NCI-H2081 (cell line): Measurements from ENCODE around the gene NR6A1.
"Not testable (repeated sequence)": the region's sequence is repeated elsewhere in the genome, so short reads cannot be mapped to it uniquely, and the experiment has no call there.

Experiments used
- DNase-seq, 2 experiments: peaks; one replicate each; lab custom pipeline; 2025; lab: John Stamatoyannopoulos, UW

The NR6A1 gene

DNA sequence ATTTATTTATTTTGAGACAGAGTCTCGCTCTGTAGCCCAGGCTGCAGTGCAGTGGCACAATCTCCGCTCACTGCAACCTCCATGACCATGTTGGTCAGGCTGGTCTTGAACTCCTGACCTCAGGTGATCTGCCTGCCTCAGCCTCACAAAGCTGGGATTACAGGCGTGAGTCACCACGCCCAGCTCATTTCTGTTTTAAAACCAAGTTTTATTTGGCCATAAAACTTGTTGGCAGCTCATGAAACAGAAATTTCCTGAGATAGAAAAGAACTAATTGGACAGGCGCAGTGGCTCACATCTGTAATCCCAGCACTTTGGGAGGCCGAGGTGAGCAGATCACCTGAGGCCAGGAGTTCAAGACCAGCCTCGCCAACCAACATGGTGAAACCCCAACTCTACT lies 155.3 kb downstream of the NR6A1 start:
- DNase-seq: not testable (repeated sequence)

DNA sequence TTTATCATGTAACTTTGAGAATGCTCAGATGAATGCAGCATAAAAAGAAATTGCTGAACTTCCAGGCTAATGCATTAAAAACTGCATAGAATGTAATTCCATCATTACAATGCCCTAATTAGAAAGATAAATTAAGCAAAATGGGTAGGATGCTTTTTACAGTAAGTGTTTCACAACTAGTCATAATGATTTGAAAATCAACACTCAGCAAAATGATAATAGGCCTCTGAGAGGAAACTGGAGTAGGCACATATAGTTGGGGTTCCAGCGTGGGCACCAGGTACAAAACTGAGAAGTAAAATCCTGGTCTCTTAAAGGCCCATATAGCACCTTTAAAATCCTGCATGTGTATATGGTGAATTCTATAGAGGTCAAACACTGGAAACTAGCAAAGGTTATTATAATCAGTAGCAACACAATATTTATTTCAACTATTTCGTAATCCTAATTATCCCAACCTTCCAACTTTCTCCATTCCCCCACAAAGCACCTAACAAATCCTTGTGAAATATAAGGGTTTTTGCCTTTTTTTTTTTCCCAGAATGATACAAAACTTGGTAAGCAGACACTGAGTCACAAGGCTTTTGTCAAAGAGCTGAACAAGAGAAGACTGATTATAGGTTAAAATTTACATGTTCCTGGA lies 155.9 kb downstream of the NR6A1 start:
- DNase-seq: no peak

DNA sequence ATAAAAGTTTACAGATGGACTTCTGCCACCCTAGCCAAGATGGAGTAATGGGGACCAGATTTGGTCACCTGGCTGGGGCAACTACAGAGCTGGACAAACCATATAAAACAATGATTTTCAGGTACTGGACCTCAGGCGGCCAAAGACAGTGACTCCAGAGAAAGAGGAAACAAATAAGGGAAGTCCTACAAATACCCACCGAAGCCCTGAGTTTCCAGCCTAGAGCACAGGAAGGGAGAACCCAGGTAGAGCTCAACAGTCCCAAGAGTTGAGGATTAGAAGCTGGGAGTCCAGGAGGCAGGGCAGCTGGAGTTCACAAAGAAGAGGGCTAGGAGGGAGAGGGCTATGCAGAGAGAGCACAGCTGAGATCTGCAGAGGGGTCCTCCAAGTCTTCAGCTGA lies 157.3 kb downstream of the NR6A1 start:
- no peak for DNase-seq

DNA sequence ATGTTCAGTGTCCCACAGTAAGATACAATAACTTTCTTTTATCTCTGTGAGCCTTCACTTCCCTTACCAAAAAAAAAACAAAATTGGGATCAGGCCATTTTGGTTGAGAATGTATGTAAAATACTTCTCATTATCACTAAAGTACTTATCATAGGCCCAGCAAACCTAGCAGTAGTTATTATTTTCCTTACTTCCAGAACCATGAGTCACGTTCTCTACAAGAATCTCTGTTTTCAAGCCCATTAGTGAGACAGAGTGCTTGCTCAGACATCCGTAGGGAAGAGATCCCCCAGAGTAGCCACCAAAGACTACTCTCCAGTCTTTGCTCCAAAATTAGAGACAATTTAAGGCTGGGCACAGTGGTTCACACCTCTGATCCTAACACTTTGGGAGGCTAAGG lies 160.0 kb downstream of the NR6A1 start:
- no peak for DNase-seq

GRCh38 chr9:124606027-124606426 lies 165.1 kb downstream of the NR6A1 start:
- no peak for DNase-seq

DNA sequence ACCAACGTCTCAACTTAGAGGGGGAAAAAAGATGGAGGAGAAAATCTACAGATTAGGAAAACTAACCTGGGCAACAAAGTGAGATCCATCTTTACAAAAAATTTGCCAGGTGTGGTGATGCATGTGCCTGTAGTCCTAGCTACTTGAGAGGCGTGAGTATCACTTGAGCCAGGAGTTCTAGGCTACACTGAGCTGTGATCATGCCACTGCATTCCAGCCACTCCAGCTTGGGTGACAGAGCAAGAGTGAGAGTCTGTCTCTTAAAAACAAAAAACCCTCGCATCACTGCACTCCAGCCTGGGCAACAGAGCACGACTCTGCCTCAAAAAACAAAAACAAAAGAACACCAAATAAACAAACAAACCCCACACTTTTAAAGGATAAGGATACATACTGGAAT lies 165.9 kb downstream of the NR6A1 start:
- DNase-seq: no peak

GRCh38 chr9:124602632-124603031 lies 168.5 kb downstream of the NR6A1 start:
- no peak for DNase-seq

DNA sequence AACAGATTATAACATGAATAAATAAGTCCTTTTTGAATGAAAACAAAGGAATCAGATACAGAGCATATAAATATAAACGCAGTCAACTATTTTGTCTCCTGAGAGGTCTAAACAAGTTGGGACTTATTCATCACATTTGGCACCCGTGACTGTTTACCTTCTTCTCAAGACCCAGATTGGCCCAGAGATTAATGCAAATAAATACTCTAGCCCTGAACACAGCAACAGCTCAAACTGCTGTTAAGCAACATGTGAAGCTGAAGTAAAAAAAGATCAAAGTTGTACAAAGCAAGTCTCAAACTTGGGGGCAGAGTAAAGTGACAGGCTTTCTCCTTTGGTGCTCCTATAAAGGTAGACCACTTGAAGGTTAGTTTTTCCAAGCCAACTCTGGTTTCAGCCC lies 168.9 kb downstream of the NR6A1 start:
- DNase-seq: no peak

GRCh38 chr9:124600407-124600806 lies 170.7 kb downstream of the NR6A1 start:
- no peak for DNase-seq

DNA sequence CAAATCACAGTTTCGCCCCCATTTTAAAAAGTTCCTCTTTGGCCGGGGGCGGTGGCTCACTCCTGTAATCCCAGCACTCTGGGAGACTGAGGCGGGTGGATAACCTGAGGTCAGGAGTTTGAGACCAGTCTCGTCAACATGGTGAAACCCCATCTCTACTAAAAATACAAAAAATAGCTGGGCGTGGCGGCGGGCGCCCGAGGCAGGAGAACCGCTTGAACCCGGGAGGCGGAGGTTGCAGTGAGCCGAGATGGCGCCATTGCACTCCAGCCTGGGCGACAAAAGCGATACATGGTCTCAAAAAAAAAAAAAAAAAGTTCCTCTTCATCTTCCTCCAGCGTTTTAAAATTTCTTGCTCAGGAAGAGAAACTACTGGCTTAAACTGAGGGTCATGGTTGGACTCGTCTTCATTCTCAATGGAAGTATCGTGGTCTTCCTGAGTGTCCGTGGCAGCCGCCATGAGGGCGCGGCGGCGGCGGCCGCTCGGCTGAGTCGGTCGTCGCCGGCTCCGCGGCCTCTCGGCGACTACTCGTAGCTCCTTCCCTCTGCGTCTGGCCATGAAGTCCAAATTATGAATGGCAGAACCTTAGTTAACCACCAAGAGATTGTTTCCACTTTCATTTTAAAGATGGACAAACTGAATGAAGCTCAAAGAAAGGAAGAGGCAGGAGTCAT lies 171.9 kb downstream of the NR6A1 start:
- no peak for DNase-seq

GRCh38 chr9:124598048-124598447 lies 173.1 kb downstream of the NR6A1 start:
- no peak for DNase-seq

- no peak for DNase-seq
Observed at GRCh38 chr9:124596172-124596839, 174.8 kb downstream of the NR6A1 start.

GRCh38 chr9:124595743-124596142 lies 175.4 kb downstream of the NR6A1 start:
- no peak for DNase-seq

DNA sequence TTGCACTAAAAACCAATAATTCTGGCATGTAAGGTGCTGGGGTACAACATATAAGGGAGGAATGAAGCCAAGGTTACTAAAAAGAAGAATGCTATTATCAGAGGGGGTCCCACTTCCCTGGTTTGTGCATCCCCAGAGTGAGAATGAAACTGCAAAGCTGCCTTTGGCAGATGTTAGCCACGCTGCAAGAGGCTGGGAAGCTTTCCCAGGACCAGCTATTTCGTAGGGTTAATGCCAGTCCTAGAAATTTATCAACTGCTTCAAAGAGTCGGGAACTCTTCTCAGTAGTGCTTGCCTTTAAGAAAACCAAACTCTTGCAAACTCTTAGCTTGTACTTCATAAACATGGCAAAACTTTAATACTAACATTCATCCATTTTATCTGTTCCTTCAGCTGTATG lies 176.4 kb downstream of the NR6A1 start:
- DNase-seq: no peak

DNA sequence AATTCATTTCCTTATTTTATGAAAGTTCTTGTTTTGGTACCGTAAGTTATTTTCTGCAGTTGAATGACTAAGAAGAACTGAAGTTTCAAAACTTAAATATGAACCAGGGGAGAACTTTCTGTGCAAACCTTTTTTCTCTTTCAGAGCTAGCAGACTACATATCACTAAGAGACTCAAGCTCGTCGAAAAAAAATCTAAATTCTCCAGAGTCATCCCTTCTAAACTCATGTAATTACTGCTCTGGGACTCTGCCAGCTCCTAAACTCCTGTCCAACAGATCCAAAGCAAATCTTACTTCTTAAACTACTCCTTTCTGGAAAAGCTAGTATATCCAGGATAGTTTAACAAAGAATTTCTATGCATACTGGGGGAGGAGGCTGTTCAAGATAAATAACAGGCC lies 176.9 kb downstream of the NR6A1 start:
- no peak for DNase-seq

GRCh38 chr9:124593651-124594058 lies 177.5 kb downstream of the NR6A1 start:
- no peak for DNase-seq

DNA sequence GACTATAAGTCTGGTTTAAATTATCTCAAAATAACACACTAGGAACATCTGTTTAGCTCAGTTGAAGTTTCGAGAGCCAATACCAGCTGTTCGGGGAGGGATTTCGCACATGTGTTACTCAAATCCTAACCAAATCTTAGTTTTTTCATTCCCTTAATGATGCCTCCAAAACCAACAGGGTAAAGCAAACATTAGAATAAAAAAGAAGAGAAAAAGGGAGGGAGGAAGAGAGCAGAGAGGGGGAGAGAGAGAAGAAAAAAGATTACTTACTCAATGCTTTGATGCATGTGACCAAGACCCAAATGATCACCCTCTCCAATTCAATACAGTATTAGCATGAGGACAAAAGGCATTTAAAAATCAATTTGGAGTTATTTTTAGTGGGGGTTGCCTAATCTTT lies 177.9 kb downstream of the NR6A1 start:
- DNase-seq: no peak

DNA sequence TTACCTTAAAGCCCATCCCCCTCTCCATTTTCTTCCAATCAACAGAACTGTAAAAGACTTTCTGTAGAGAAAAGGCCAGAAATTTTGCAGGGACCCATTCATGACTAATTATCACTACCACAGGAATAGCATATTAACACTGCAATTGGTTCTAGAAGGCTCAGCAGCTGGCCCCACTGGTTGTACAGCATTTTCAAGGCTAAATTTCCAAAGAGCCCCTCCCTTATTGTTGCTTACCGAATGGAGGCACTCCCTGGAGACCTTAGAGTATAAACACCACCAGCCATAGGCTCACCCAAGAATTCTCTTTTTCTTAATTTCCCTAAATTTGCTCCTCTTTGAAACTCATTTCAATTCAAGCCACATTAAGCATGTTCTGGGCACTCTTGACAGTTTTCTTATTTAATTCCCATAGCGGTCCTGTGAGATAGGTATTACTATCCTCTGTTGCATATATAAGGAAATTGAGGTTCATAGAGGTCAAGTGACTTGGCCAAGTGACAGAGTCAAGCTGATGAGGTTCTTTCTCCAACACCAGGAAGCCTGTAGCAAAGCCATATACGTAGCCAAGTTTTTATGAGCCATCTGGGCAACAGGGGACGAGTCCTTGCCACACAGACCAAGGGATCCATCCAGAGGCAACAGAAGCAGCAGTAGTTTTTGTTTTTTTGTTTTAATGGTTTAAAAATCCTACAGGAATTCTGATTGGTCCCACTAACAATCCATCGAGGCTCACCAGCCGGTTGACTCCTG lies 180.0 kb downstream of the NR6A1 start:
- no peak for DNase-seq

GRCh38 chr9:124584631-124585030 lies 186.5 kb downstream of the NR6A1 start:
- no peak for DNase-seq

DNA sequence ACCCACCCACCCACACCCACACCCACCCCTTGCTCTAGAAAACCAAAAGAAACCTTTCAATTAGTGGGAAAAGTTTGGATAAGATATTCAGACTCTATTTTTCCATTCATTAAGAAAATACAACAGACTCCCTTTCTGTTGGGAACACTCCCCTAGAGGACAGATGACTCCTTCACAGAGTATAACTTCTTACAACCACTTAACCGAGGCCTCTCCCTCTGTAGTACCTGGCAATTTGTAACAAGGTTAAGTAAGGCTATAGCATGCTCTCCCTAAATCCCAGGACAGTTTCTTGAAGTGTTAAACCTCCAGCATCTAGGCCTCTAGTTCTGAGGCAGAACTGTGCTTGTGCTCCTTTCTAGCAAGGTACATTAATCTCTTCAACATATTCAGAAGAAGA lies 188.0 kb downstream of the NR6A1 start:
- DNase-seq: no peak

- no peak for DNase-seq
Observed at GRCh38 chr9:124580186-124580585, 190.9 kb downstream of the NR6A1 start.

GRCh38 chr9:124576751-124577150 lies 194.4 kb downstream of the NR6A1 start:
- no peak for DNase-seq
